Adrenal gland (tissue), 5 donors: Measurements from ENCODE around the gene OGA.

Experiments
- CTCF ChIP-seq, 6 experiments: fragments of 450-650 bp in 4 of 6; fragments of 200-600 bp in 2 of 6; sonication (generic) in 1 of 6; IDR thresholded peaks; 1 replicate in 5 of 6; 2 replicates in 1 of 6; pipeline versions ENCODE4 v1.5.1 to v1.8.0; 2016 to 2021; ENCODE audit warnings: antibody characterized with exemption in 6 of 6, mild to moderate bottlenecking in 2 of 6, moderate library complexity in 1 of 6
- POLR2A ChIP-seq, 2 donors: fragments of 450-650 bp; IDR thresholded peaks; one replicate each; pipeline ENCODE4 v1.6.1; 2017; ENCODE audit warnings: antibody characterized with exemption in 2 of 2, mild to moderate bottlenecking in 2 of 2, moderate library complexity in 1 of 2
- donor health status: DM: no; HTN: no; CAD: no.

GRCh38 chr10:101776161-101776817 lies 42.0 kb downstream of the OGA start:
- TF ChIP-seq POLR2A (IDR thresholded peaks at IDR 0.05), result no peak
- TF ChIP-seq CTCF (IDR thresholded peaks at IDR 0.05), result no peak
